IPS DF 4.7 (cell line): ENCODE data around the gene EIF4A2.
"Not testable (repeated sequence)": the region's sequence is repeated elsewhere in the genome, so short reads cannot be mapped to it uniquely, and the experiment has no call there.

Experiments used
- DNase-seq: peaks from one replicate; pipeline ENCODE4 v3.0.0-alpha.2; 2013; ENCODE audit warnings: low spot score; ENCODE audit errors: extremely low read depth

The EIF4A2 gene

DNA sequence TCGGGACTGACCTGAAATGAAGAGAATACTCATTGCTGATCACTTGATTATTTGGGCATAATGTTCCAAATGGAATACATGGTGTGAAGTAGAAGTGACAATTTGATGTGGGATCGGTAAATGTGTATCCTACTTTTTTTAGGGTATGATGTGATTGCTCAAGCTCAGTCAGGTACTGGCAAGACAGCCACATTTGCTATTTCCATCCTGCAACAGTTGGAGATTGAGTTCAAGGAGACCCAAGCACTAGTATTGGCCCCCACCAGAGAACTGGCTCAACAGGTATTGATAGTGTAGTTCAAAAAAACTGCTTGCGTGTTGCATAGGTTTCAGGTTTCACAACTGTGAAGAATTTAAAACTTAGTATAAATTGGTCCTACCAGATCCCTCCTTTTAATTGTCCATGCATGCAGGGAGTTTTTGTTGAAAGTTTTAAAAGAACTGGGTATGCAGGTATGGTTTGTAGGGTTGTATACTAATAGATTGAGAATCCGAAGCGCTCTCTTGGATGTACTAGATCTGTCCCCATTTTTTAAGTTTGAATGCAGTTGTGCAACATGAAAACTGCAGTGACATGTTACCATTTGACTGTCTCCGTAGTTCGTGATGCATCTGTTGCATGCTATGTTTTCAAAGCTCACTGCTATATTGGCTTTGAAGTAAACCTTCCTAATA lies 1.6 kb downstream of the EIF4A2 start:
- no peak for DNase-seq

DNA sequence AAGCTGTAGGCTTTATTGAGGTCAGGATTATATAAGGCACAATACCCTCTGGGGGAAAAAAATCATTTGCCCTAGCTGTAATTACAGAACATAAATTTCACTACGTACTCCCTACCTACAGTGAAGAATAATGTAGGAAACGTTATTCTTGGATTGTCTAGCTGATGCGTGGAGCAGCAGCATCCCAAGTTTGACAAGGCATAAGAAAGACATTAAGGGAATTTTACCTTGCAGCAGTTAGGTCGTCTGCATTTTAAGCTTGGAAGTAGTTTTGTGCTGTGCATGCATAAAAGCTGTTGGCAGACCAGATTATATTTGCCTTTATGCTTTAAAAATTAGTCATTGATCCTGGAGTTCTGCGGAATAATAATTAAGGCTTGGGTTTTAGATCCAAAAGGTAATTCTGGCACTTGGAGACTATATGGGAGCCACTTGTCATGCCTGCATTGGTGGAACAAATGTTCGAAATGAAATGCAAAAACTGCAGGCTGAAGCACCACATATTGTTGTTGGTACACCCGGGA lies 2.2 kb downstream of the EIF4A2 start:
- no peak for DNase-seq

GRCh38 chr3:186786922-186787321 lies 3.5 kb downstream of the EIF4A2 start:
- no peak for DNase-seq

DNA sequence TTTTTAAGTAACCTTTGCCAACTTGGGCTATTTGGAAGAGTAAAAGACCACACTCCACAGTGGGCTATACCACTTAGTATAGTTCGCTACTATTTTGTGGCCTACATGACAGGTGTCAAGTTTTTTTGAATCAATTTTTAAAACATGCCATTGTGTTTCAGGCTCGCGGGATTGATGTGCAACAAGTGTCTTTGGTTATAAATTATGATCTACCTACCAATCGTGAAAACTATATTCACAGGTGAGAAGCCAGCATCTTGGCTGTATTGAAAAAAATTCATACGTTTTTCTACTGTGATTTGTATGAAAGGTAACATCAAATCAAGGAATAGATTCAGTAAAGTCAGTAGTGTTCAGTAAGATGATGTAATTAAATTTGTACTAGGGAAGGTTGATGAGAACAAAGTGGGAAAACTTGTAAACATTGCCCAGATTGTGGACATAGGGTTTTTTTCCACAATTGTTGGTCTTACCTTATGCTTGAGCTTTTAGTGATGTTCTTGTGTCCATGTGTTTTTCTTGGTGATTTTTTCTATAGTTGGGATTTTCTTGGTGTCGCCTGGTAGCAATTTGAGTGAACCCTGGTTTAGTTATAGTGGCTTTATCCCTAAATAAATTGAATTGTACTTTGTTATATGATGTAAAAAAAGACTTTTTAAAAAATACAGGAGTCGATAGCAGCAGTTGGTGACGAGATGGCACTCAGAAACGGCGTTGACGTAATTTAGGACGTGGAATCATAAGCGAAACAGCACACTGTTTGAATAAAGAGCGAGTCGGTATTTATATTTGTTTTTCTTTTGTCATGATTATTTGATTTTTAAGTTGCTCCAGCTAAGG lies 4.5 kb downstream of the EIF4A2 start:
- no peak for DNase-seq

- no peak for DNase-seq
Observed at GRCh38 chr3:186788482-186789370, 5.3 kb downstream of the EIF4A2 start.

GRCh38 chr3:186789554-186790260 lies 6.3 kb downstream of the EIF4A2 start:
- DNase-seq: no peak

DNA sequence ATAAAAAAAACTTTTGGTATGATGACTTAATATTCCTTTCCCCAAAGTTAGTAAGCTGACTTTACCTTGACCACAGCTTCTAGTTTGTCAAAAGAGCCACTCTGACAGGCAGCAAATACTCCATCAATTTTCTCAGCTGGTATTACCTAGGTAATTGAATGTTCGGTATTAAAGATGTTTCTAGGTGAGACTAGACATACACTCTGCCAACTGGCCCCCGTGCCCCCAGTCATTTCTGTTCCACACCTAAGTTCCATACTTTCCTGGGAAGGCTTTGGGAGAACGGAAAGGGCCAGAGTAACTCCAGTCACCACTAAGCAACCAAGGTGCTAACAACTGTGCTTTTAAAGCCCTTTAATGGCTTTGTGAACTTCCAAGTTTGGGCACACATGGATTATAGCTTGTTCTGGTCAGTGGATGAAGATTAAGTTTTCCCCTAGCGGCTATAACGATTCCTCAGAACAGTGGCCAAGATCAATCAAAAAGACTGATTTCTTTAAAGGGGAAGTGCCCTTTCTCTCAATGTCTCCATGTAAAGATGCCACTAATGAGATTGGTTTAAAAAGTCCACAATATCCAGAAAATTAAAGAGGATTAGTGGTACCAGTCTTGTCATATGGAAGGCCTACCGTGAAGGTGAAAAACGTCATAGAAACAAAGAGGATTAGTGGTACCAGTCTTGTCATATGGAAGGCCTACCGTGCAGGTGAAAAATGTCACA lies 7.0 kb downstream of the EIF4A2 start:
- DNase-seq: no peak

- DNase-seq: no peak
Observed at GRCh38 chr3:186798239-186798874, 15.0 kb downstream of the EIF4A2 start.

GRCh38 chr3:186800285-186800684 lies 16.9 kb downstream of the EIF4A2 start:
- no peak for DNase-seq

DNA sequence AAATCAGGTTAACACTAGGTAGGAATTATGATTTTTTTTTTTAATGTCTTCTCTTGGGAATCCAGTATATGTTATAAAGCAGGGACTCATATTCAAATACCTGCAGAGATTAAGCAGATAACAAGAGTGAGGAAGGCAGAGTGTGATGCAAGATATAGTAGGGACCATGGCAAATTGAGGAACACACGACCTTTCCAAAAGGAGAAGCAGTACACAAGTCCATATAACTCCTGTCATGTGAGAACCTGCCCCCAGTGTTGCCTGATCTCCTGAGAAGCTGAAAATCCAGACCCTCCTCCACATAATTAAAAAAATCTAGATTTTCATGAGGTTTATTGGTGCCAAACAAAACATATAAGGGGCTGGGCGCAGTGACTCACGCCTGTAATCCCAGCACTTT lies 19.3 kb downstream of the EIF4A2 start:
- DNase-seq: no peak

- DNase-seq: not testable (repeated sequence)
Observed at GRCh38 chr3:186803447-186803846, 20.1 kb downstream of the EIF4A2 start.

GRCh38 chr3:186806089-186807055 lies 23.0 kb downstream of the EIF4A2 start, which contains the start of gene RFC4:
Gene RFC4, minus strand, starts transcription at chr3:186806482. Its CDS starts 1,769 bp downstream, at chr3:186804713.
- no peak for DNase-seq

DNA sequence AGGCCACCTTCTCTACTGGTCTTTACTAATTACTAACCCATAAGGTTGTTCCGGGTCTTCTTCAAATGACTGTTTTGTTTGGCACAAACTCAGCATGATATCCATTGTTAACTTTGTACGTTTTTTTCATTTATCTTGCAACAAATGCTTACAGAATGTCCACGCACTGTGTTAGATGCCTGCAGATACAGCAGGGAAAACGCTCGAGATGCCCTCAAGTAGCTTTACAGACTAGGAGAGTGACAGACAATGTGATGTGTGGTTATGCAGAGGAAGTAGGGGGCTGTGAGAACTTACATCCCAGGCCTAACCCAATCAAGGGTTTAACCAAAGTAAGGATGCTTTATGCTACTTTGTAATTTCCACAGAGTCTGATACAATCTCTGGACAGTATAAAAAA lies 23.9 kb downstream of the EIF4A2 start:
- DNase-seq: no peak

DNA sequence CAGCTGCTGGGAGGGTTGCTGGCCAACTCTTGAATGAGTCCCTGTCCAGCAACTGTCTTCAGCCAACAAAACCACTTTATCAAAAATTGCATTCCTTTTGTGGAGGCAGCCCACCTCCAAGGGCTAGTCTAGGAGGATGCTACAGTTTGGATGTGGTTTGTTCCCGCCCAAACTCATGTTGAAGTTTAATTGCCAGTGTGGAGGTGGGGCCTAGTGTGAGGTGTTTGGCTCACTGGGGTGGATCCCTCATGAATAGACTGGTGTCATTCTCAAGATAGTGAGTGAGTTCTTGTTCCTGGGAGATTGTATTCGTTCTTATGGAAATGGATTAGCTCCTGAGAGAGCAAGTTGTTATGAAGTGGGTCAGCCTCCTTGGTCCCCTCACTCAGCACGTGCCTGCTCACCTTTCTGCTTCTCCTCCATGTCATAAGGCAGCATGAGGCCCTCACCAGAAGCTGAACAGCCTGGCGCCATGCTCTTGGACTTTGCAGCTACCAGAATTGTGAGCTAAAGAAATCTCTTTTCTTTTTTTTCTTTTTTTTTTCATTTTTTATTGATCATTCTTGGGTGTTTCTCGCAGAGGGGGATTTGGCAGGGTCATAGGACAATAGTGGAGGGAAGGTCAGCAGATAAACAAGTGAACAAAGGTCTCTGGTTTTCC lies 27.1 kb downstream of the EIF4A2 start:
- DNase-seq: no peak

DNA sequence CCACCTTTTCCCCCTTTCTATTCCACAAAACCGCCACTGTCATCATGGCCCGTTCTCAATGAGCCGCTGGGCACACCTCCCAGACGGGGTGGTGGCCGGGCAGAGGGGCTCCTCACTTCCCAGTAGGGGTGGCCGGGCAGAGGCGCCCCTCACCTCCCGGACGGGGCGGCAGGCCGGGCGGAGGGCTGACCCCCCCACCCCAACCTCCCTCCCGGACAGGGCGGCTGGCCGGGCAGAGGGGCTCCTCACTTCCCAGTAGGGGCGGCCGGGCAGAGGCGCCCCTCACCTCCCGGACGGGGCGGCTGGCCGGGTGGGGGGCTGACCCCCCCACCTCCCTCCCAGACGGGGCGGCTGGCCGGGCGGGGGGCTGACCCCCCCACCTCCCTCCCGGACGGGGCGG lies 27.9 kb downstream of the EIF4A2 start:
- not testable (repeated sequence) for DNase-seq

GRCh38 chr3:186814100-186814499 lies 30.7 kb downstream of the EIF4A2 start:
- DNase-seq: no peak

- DNase-seq: no peak
Observed at GRCh38 chr3:186815435-186815834, 32.1 kb downstream of the EIF4A2 start.

DNA sequence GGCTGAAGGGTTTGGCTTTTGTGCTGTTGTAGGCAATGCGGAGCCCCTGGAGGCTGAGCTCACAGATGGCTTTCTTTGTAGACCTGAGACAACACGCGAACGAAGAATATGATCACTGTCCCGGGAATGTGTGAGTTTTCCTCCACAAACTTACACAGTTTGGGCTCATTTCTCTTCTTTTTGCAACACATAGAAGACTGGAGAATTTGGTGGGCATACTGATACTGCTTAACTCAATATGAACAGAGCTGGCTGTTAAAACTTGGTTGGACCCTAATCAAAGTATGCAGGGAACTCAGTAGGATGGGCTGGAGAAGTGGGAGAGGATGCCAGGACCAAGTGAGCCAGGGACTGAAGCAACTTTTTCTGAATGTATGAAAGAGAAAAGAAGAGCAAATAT lies 35.1 kb downstream of the EIF4A2 start:
- DNase-seq: no peak
